SU-DHL-6 (cell line): ENCODE results near the gene MAPK11.

ENCODE experiments used
- CTCF ChIP-seq: fragments of 200-600 bp; sonication (generic); IDR thresholded peaks from one replicate; pipeline ENCODE4 v1.5.1; 2017; ENCODE audit warnings: antibody characterized with exemption, mild to moderate bottlenecking, low read length, moderate library complexity; ENCODE audit not compliant: insufficient read depth, poor library complexity, severe bottlenecking
- EZH2phosphoT487 ChIP-seq: fragments of 200-600 bp; sonication (generic), shearing (Covaris generic); conservative IDR thresholded peaks from 2 replicates; pipeline ENCODE4 v1.6.1; 2018; ENCODE audit warnings: mild to moderate bottlenecking, antibody characterized with exemption, low read length, moderate library complexity, mixed read lengths

DNA sequence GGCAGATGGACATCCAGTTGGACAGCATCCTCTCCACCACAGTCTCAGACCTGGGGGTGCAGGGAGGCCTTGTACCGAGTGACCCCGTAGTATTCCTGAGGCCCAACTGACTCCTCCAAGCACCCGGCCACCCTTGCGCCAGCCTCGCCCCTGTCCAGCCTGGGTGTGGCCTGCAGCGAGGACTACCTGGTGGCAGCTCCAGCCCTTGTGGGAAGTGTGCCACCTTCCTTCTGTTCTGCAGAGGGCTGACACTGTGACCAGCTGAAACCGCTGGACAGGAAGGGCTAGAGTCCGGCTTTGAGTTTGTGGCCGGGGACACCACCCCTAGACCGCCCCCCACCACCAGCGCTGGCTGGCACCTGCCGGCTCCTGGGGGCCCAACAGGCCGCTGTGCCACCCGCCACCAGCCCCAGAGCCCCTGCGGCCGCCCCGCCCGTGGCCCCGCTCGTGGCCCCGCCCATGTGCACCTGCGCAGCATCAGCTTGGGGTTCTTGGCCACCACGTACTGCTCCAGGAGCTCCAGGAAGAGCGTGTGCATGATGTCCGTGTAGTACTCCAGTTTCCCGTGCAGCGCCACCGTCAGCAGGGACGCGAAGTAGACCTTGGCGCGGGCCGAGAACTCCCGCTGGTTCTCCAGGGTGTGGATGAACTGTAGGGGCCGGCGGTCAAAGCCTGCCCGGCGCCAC, 10.0 kb upstream of the MAPK11 start:
- no peak for TF ChIP-seq CTCF
- TF ChIP-seq EZH2phosphoT487, result no peak
